CD4-positive, alpha-beta T cell (primary cell): Measurements from ENCODE around the gene SAC3D1. TPM values are rescaled to one million over a fixed set of nuclear protein-coding genes. Genes with fewer than 3 reads are reported as not detected.

Experiments
- ATAC-seq: fragments of 200-7000 bp; cut with Tn5 transposase; one replicate; pipeline ENCODE4 v1.10.0; 2022; ENCODE audit warnings: mild to moderate bottlenecking; ENCODE audit not compliant: poor library complexity
- CTCF ChIA-PET: fragments of 350-600 bp; sonication (Branson Sonifier 250); formaldehyde crosslinking; loops from one replicate; lab custom pipeline; 2021; ENCODE audit warnings: antibody characterized with exemption, inconsistent platforms; lab: Charles Lee
- POLR2A ChIA-PET: fragments of 350-600 bp; sonication (Branson Sonifier 250); formaldehyde crosslinking; loops from one replicate; lab custom pipeline; 2021; ENCODE audit warnings: antibody characterized with exemption, inconsistent platforms; lab: Charles Lee
- DNase-seq, 14 experiments: peaks; one replicate each; pipeline ENCODE4 v3.0.0-alpha.2; 2013 to 2020; ENCODE audit warnings: mixed read lengths in 2 of 14
- H3K27ac ChIP-seq, 2 donors: one replicate each; pipeline versions ENCODE4 v1.5.1 to v1.7.0; 2013; ENCODE audit warnings: low read length in 2 of 2, low read depth in 1 of 2, mild to moderate bottlenecking in 1 of 2
- H3K27me3 ChIP-seq, 2 experiments: 1 replicate in 1 of 2; 2 replicates in 1 of 2; pipeline versions ENCODE4 v1.6.1 to v1.7.0; 2013; ENCODE audit warnings: low read length in 2 of 2, control low read depth in 1 of 2, mild to moderate bottlenecking in 1 of 2, moderate library complexity in 1 of 2; ENCODE audit not compliant: insufficient read depth in 2 of 2, control insufficient read depth in 1 of 2
- H3K36me3 ChIP-seq: one replicate; pipeline ENCODE4 v1.6.1; 2013; ENCODE audit warnings: low read length, control low read depth; ENCODE audit not compliant: insufficient read depth
- H3K4me1 ChIP-seq: one replicate; pipeline ENCODE4 v1.6.1; 2013; ENCODE audit warnings: low read length, control low read depth; ENCODE audit not compliant: insufficient read depth
- H3K4me3 ChIP-seq: one replicate; pipeline ENCODE4 v1.5.1; 2013; ENCODE audit warnings: mild to moderate bottlenecking, low read length, moderate library complexity
- H3K9me3 ChIP-seq, 2 experiments: 1 replicate in 1 of 2; 2 replicates in 1 of 2; pipeline versions ENCODE4 v1.6.1 to v1.7.0; 2013; ENCODE audit warnings: low read length in 2 of 2, mild to moderate bottlenecking in 2 of 2, control low read depth in 1 of 2, moderate library complexity in 1 of 2; ENCODE audit not compliant: control insufficient read depth in 1 of 2, insufficient read depth in 1 of 2
- H3K27ac Mint-ChIP-seq: one replicate; pipeline ENCODE4 v1.8.0; 2020; ENCODE audit warnings: mixed read lengths
- H3K27me3 Mint-ChIP-seq: one replicate; pipeline ENCODE4 v1.8.0; 2021; ENCODE audit warnings: mixed read lengths
- H3K36me3 Mint-ChIP-seq: one replicate; pipeline ENCODE4 v1.8.0; 2021; ENCODE audit warnings: low read depth, mixed read lengths
- H3K4me1 Mint-ChIP-seq: one replicate; pipeline ENCODE4 v1.8.0; 2021; ENCODE audit warnings: low read depth, mixed read lengths
- H3K4me3 Mint-ChIP-seq: one replicate; pipeline ENCODE4 v1.8.0; 2020; ENCODE audit warnings: mild to moderate bottlenecking, mixed read lengths
- H3K9me3 Mint-ChIP-seq: one replicate; pipeline ENCODE4 v1.8.0; 2020; ENCODE audit warnings: mixed read lengths
- intact Hi-C, 2 experiments: fragments of 100-400 bp; cut with DNase I in 1 of 2; cut with micrococcal nuclease in 1 of 2; formaldehyde crosslinking; loops; one replicate each; pipeline versions ENCODE4 v1.15.1 to v1.9.0; 2023 to 2025; cut with DNase I, micrococcal nuclease
- total RNA-seq, 174 experiments: library from RNA in 2 of 174; stranded (reverse) in 2 of 174; gene quantifications; one replicate each; pipeline ENCODE4 v1.2.3 and lab custom pipeline; 2021 to 2026
- TF ChIP-seq, protein P1 (sequence below): fragments of 200-600 bp; IDR thresholded peaks from one replicate; pipeline ENCODE4 v1.8.0; 2022; ENCODE audit warnings: antibody characterized with exemption, mild to moderate bottlenecking

Gene SAC3D1
- total RNA-seq, 2 experiments from 2014 or later, result 0.49 to 0.78 TPM

DNA sequence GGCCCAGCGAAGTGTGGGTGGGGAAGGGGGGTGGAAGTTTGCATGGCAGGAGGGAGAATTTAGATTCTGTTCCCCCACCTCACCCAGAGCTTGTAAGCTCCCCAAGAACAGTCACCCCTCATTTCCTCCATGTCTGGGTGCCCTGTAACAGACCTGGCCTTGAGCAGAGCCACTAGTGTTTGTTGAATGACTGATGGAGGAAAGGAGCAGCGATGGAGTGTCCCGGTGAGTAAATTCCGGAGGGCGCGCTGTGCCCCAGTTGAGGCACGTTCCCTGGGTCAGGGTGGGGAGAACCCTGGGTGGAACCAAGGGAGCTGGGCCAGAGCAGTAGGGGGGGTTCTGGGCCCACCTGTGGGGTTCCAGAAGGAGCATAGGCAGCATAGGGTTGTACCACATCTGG lies 16.5 kb downstream of the SAC3D1 start:
- H3K4me1 Mint-ChIP-seq, result peaks cover 14% of the 10 kb centered on the region
- Histone ChIP-seq H3K4me3 (no peak overlapping the region), H3K27ac (no peak overlapping the region), H3K9me3 (no peaks in the 10 kb centered on the region), H3K4me1 (peaks cover 22% of the 10 kb centered on the region), H3K27me3 (no peaks in the 10 kb centered on the region), H3K36me3 (no peaks in the 10 kb centered on the region)
- TF ChIP-seq, protein P1, sequence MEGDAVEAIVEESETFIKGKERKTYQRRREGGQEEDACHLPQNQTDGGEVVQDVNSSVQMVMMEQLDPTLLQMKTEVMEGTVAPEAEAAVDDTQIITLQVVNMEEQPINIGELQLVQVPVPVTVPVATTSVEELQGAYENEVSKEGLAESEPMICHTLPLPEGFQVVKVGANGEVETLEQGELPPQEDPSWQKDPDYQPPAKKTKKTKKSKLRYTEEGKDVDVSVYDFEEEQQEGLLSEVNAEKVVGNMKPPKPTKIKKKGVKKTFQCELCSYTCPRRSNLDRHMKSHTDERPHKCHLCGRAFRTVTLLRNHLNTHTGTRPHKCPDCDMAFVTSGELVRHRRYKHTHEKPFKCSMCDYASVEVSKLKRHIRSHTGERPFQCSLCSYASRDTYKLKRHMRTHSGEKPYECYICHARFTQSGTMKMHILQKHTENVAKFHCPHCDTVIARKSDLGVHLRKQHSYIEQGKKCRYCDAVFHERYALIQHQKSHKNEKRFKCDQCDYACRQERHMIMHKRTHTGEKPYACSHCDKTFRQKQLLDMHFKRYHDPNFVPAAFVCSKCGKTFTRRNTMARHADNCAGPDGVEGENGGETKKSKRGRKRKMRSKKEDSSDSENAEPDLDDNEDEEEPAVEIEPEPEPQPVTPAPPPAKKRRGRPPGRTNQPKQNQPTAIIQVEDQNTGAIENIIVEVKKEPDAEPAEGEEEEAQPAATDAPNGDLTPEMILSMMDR, result no peak
- no peak overlapping the region for H3K27ac Mint-ChIP-seq
- H3K9me3 Mint-ChIP-seq, result no peaks in the 10 kb centered on the region
- ChIA-PET POLR2A (no interaction called here), CTCF (no interaction called here)
- H3K36me3 Mint-ChIP-seq, result no peaks in the 10 kb centered on the region
- intact Hi-C loops, result no loop called here
- H3K4me3 Mint-ChIP-seq, result no peak overlapping the region
- ATAC-seq, result no peak
- no peak for DNase-seq
- H3K27me3 Mint-ChIP-seq, result no peaks in the 10 kb centered on the region

DNA sequence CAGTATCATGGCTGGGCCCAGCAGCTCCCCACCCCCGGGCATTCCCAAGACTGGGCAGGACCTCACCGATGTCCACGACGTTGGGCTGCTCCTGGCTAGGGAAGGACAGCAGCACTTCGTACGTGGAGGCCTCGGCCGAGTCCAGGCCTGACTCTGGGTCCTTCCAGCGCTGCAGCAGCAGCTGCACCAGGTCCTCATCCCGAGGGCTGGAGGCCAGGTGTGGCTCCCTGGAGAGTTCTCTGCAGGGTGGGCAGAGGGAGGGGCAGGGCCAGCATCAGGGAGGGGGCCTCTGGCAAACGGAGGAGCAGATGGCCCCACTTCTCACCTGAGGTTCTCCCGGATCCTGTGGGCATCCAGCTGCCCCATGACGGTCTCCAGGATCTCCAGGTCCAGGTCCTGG lies 17.0 kb downstream of the SAC3D1 start:
- TF ChIP-seq, protein P1, result no peak
- POLR2A ChIA-PET, result no interaction called here
- peaks cover 22% of the 10 kb centered on the region for H3K4me1 ChIP-seq
- Mint-ChIP-seq H3K4me3 (no peak overlapping the region), H3K9me3 (no peaks in the 10 kb centered on the region), H3K36me3 (no peaks in the 10 kb centered on the region), H3K27ac (no peak overlapping the region), H3K4me1 (peaks cover 14% of the 10 kb centered on the region), H3K27me3 (no peaks in the 10 kb centered on the region)
- no peaks in the 10 kb centered on the region for H3K9me3 ChIP-seq
- ATAC-seq (no peak), DNase-seq (no peak)
- H3K27ac ChIP-seq, result no peak overlapping the region
- CTCF ChIA-PET, result no interaction called here
- intact Hi-C loops, result no loop called here
- no peaks in the 10 kb centered on the region for H3K27me3 ChIP-seq
- H3K4me3 ChIP-seq, result no peak overlapping the region
- H3K36me3 ChIP-seq, result no peaks in the 10 kb centered on the region

DNA sequence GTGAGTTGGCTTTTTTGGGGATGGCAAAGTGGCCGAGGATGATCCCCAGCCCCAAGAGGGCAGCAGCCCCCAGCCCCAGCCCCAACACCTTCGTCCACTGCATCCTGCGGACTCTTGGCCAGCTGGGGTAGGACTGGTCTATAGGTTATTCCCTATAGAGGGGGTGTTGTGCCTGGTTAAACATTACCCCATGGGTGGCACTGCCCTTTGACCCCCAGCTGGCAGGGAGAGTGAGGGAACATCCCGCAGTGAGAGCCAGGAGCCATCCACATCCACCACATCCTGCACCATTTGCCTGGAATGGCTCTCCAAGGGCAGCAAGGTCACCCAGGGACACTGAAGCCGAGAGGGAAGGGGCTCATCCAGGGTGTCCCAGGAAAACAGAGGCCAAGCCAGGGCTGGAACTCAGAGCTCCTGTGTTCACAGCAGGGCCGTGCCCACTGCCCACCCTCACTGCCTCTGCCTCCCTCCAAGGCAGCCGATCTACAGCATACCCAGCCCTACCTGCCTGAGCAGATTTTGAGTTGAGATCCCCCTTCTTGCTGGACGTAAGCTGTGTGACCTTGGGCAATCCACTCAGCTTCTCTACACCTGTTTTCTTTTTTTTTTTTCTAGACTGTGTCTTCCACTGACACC lies 17.5 kb downstream of the SAC3D1 start, which contains the start of gene NAALADL1:
Gene NAALADL1, minus strand, starts transcription at position 135 of the 636 bp plus-strand sequence. Its CDS starts 32 bp downstream, at position 103.
- no peaks in the 10 kb centered on the region for H3K9me3 ChIP-seq
- H3K27me3 ChIP-seq, result no peaks in the 10 kb centered on the region
- H3K27ac Mint-ChIP-seq, result no peak within 1 kb of the TSS
- H3K36me3 ChIP-seq, result no peaks in the 10 kb centered on the region
- no peak for DNase-seq
- H3K27me3 Mint-ChIP-seq, result no peaks in the 10 kb centered on the region
- no peak within 1 kb of the TSS for H3K4me3 ChIP-seq
- no peak for ATAC-seq
- H3K36me3 Mint-ChIP-seq, result no peaks in the 10 kb centered on the region
- intact Hi-C loops, result no loop called here
- peaks cover 17% of the 10 kb centered on the region for H3K4me1 ChIP-seq
- CTCF ChIA-PET, result no interaction called here
- H3K4me3 Mint-ChIP-seq, result no peak within 1 kb of the TSS
- POLR2A ChIA-PET, result no interaction called here
- H3K9me3 Mint-ChIP-seq, result no peaks in the 10 kb centered on the region
- TF ChIP-seq, protein P1, result no peak
- no peak within 1 kb of the TSS for H3K27ac ChIP-seq
- H3K4me1 Mint-ChIP-seq, result peaks cover 14% of the 10 kb centered on the region
